Measurements from ENCODE around the gene GRK3.
"Not testable (repeated sequence)": the region's sequence is repeated elsewhere in the genome, so short reads cannot be mapped to it uniquely, and the experiment has no call there.

Gene GRK3

DNA sequence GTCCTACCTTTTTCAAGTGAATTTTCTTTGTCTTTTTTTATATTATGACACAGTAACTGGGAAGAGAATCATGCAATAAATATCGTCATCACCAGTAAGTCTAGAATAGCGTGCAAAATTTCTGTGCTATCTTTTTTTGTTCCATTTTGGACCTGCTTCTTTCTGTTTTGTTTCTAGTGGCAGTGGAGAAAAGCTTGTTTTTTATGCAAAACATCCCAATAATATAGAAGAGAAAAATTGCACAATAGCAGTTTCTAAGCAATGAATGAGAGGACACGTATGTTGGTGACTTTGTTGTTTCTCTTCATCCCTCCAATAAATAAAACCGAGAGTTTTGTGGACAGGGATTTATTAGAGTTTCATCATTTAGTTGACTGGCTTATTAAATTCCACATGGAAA, 10.3 kb downstream of the GRK3 start:
- DNase-seq, result no peak

DNA sequence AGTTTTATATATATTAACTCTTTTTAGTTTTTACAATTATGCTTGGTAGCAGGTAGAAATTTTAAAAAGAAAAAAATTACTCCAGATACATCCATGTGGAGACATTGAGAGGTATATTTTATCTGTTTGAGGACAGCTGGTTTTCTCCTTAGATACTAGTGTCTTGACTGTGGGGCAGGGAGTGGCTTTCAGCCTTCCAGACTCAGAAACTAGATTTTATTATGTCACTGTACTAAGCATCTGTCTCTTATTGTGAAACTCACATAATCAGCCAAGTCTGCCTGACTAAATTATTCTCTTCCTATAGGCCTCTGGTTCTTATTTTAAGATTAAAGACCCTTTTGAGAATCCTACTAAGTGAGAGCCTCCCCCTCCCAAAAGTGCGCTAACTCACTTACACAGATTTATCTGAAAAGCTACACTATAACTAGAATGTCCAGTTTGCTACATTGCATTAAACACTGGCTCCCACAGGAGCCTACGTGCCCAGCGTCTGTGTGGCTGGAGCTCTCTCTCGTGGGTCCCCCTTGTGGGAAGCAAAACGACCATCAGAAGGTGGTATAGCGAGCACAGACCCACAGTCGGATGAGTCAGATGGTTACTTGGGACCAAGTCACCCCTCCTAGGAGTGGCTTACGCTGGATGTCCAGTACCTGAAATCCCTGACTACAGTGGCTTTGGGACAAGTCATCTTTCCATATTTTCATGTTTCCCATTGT, 11.4 kb downstream of the GRK3 start:
- DNase-seq, result not testable (repeated sequence)

- not testable (repeated sequence) for DNase-seq
Measured at GRCh38 chr22:25581452-25581851, 17.0 kb downstream of the GRK3 start.

GRCh38 chr22:25582946-25583345, 18.5 kb downstream of the GRK3 start:
- DNase-seq, result no peak

DNA sequence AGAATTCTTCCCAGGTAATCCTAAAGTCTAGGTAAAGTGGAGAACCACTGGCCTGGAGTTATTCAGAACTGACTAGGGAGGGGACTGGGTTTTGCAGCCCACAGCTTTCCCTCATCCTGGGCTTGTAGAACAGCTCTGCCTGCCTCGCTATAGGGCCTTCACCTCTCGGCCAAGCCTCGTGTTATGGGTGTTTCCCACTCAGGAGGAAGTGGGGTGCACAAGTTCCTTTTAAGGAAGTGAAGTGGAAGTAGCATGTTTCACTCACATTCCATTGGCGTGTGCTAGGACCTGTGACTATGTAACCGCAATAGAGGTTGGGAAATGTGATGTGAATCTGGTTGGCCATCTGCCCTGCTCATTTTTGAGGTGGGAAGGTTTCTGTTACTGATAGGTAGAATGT, 20.5 kb downstream of the GRK3 start:
- not testable (repeated sequence) for DNase-seq

GRCh38 chr22:25589664-25590063, 25.2 kb downstream of the GRK3 start:
- DNase-seq, result not testable (repeated sequence)

DNA sequence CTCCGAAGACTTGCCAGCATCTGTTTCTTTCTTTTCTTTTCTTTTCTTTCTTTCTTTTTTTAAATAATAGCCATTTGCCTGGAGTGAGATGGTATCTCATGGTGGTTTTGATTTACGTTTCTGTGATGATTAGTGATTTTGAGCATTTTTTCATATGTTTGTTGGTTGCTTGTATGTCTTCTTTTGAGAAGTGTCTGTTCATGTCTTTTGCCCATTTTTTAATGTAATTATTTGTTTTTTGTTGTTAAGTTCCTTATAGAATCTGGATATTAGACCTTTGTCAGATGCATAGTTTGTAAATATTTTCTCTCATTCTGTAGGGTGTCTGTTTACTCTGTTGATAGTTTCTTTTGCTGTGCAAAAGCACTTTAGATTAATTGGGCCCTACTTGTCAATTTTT, 28.8 kb downstream of the GRK3 start:
- not testable (repeated sequence) for DNase-seq

DNA sequence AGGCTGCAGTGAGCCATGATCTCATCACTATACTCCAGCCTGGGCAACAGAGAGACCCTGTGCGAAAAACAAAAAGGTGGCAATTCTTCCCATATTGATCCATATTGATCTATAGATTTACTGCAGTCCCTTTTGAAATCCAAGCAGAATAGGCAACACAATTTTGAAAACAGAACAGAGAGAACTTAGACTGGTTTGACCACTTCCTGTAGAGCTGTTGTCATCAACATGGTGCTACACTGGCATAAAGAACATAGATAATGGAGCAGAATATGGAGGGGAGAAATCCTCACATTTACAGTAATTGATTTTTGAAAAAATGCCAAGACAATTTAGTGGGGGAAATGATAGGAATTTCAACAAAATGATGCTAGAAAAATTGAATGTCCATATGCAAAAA, 34.1 kb downstream of the GRK3 start:
- DNase-seq, result no peak

GRCh38 chr22:25602445-25602844, 38.0 kb downstream of the GRK3 start:
- DNase-seq, result no peak

GRCh38 chr22:25602916-25603315, 38.4 kb downstream of the GRK3 start:
- DNase-seq, result no peak

DNA sequence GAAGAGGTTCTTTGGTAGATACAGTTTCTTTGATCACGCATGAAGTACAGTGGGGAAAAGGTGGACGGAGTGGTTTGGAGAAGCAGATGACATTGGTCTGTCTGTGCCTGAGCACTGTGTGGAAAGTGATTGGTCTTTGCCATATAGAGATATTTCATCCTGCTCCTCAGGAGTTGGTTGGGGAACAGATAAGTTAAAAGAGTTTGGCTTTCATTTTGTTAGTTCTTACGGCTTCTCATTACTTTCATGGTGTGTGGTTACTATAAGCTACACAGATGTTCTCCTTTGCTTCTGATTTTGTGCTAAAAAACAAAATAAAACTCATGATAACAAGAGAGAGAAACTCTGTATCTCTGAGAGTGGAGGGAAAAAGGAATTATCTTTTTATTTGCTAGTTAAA, 40.7 kb downstream of the GRK3 start:
- DNase-seq, result not testable (repeated sequence)

DNA sequence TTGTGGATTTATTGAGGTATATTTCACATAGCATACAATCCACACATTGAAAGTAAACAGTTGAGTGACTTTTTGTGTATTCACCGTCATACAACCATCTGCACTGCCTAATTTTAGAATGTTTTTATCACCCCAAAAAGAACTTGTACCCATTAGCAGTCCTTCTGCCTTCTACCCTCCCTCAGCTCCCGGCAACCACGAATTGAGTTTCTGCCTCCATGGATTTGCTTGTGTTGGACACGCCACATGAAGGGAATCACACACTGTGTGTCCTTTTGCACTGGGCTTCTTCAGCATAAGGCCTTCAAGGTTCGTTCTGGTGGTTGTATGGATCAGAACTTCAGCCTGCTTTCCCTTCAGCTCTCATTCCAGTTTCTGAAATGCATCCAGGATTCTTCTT, 41.1 kb downstream of the GRK3 start:
- DNase-seq, result not testable (repeated sequence)

DNA sequence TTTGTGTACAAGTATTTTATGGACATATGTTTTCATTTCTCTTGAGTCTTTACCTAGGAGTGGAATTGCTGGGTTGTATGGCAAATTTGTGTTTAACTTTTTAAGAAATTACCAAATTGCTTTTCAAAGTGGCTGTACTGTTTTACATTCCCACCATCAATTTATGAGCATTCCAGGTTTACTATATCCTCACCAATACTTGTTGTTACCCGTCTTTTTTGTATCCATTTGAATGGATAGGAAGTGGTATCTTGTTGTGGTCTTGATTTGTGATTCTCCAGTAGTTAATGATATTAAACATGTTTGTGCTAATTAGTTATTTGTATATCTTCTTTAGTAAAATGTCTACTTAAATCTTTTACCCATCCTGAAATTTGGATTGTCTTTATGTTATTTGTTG, 46.8 kb downstream of the GRK3 start:
- not testable (repeated sequence) for DNase-seq

DNA sequence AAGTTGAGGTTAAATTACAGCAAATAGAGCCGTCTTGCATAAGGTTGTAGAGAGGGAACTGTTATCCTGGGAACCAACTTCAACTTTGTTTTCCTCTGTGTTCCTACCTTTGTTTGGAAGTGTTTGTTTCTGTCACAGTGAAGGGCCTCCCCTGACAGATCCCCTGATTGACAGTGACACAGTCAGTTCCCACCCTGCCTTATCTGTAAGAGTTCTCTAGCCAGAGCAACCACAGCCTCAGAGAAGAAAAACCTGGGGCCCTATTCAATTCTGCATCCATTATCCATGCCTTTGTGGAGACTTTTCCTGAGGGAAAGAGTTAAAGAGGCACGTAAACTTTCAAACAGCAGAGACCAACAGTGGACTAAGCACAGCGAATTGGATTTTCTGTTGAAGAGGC, 48.7 kb downstream of the GRK3 start:
- DNase-seq, result not testable (repeated sequence)

- DNase-seq, result not testable (repeated sequence)
Measured at GRCh38 chr22:25613558-25613957, 49.1 kb downstream of the GRK3 start.

GRCh38 chr22:25614791-25615190, 50.3 kb downstream of the GRK3 start:
- not testable (repeated sequence) for DNase-seq

DNA sequence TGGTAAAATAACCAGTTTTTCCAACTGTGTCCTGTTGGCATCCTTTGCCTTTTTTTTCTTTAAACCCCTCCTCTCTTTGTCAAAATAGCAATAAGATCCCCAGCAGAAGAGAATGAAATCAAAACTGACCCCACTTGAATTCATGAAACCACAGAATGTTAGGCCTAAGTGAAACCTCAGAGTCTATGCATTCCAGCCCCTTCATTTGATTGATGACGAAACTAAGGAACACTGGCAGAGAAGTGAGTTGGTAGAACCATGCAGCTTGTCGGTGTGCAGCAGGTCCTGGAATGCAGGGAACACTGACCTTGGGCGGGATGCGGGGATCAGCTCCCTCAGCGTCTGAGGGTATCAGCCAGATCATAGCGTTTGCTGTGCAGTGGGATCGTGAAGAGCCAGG, 57.5 kb downstream of the GRK3 start:
- DNase-seq, result no peak

- no peak for DNase-seq
Measured at GRCh38 chr22:25623310-25623734, 58.8 kb downstream of the GRK3 start.

GRCh38 chr22:25623851-25624250, 59.4 kb downstream of the GRK3 start:
- DNase-seq, result no peak

GRCh38 chr22:25624476-25624875, 60.0 kb downstream of the GRK3 start:
- DNase-seq, result no peak

DNA sequence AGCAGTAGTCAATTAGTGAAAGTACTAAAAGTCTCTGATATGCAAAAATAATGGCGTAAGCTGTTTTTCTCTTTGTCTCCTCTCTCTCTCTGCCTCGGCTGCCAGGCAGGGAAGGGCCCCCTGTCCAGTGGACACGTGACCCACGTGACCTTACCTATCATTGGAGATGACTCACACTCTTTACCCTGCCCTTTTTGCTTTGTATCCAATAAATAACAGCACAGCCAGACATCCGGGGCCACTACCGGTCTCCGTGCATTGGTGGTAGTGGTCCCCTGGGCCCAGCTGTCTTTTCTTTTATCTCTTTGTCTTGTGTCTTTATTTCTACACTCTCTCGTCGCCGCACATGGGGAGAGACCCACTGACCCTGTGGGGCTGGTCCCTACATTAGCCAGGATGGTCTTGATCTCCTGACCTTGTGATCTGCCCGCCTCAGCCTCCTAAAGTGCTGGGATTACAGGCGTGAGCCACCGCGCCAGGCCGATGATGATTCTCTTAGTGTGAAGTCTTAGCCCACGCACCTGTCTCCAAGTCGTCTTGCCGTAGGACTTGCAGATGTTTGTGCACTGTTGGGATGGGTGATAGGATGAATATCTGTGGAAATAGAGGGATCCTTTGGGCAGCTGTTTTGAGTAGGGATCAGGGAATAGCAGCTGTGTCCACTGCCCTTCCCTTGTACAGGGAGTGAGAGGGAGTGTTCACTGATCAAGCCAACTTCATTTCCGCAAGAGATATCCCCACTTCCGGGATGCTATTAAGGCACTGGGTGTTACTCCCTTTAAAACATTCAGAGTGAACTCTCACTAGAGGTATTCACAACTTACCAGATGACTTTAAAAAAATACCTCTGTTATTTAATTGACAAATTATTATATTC, 61.5 kb downstream of the GRK3 start:
- DNase-seq, result not testable (repeated sequence)

GRCh38 chr22:25626624-25626990, 62.1 kb downstream of the GRK3 start:
- no peak for DNase-seq

- no peak for DNase-seq
Measured at GRCh38 chr22:25627271-25627852, 62.9 kb downstream of the GRK3 start.

DNA sequence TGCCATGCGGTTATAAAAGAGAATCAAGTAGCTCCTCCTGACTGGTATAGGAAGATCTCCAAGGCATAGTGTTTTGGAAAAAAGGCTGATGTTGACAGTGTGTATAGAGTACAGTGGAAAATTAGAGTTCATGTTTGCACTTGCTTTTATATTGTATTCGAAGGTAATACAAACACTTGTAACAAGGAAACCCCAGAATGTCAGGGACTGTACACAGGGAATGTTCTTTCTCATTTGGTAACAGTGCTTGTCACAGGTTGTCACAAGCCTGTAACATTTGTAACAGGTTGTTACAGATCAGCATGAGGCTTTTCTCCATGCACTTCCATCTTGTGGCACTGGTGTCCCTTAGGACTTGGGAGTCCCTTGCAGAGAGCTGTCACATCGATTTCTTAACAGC, 64.0 kb downstream of the GRK3 start:
- no peak for DNase-seq

Data from CD4-positive, alpha-beta T cell treated with Interleukin-21 for 1 hour (primary cell).